ENCODE measurements around the gene VNN1.
"Not testable (repeated sequence)": the region's sequence is repeated elsewhere in the genome, so short reads cannot be mapped to it uniquely, and the experiment has no call there.

The VNN1 gene

GRCh38 chr6:132669690-132670291 is 44.1 kb downstream of the VNN1 start:
- DNase-seq: peak in 1 of 5 donors; percentile 51

GRCh38 chr6:132666118-132666517 is 47.7 kb downstream of the VNN1 start:
- no peak for DNase-seq

GRCh38 chr6:132664309-132665034 is 49.4 kb downstream of the VNN1 start:
- DNase-seq: no peak

GRCh38 chr6:132663661-132664060 is 50.2 kb downstream of the VNN1 start:
- no peak for DNase-seq

- DNase-seq: no peak
Measured at GRCh38 chr6:132661906-132662305, 51.9 kb downstream of the VNN1 start.

- no peak for DNase-seq
Measured at GRCh38 chr6:132659082-132659481, 54.8 kb downstream of the VNN1 start, which contains the start of gene TAAR1. Gene TAAR1, minus strand, starts transcription at chr6:132659182. Its CDS starts 13,179 bp downstream, at chr6:132646003.

GRCh38 chr6:132651062-132651461 is 62.8 kb downstream of the VNN1 start:
- no peak for DNase-seq

- no peak for DNase-seq
Measured at GRCh38 chr6:132650429-132650828, 63.4 kb downstream of the VNN1 start.

- no peak for DNase-seq
Measured at GRCh38 chr6:132648828-132649227, 65.0 kb downstream of the VNN1 start.

- peak in 1 of 5 donors; percentile 55 for DNase-seq
Measured at GRCh38 chr6:132648356-132648755, 65.5 kb downstream of the VNN1 start.

- no peak for DNase-seq
Measured at GRCh38 chr6:132643547-132643946, 70.3 kb downstream of the VNN1 start.

- DNase-seq: not testable (repeated sequence)
Measured at GRCh38 chr6:132637135-132637534, 76.7 kb downstream of the VNN1 start.

- DNase-seq: not testable (repeated sequence)
Measured at GRCh38 chr6:132635906-132636305, 77.9 kb downstream of the VNN1 start.

- DNase-seq: not testable (repeated sequence)
Measured at GRCh38 chr6:132635288-132635687, 78.6 kb downstream of the VNN1 start.

GRCh38 chr6:132634796-132635195 is 79.1 kb downstream of the VNN1 start:
- DNase-seq: no peak

- DNase-seq: no peak
Measured at GRCh38 chr6:132633362-132633761, 80.5 kb downstream of the VNN1 start.
